Neural cell (in vitro differentiated cells): Measurements from ENCODE around the gene NT5DC3. TPM values are rescaled to one million over a fixed set of nuclear protein-coding genes. Genes with fewer than 3 reads are reported as not detected.

ENCODE experiments used
- H2AFZ ChIP-seq: fragments of 200-600, 300-800 bp; sonication (generic), shearing (Covaris generic); 2 replicates; pipeline ENCODE4 v1.6.0; 2014; ENCODE audit warnings: low read depth, mild to moderate bottlenecking, antibody characterized with exemption, low read length, moderate library complexity
- H3F3A ChIP-seq: fragments of 200-600 bp; shearing (Covaris generic); 2 replicates; pipeline ENCODE4 v1.6.1; 2016; ENCODE audit warnings: mild to moderate bottlenecking, moderate library complexity, mixed read lengths, antibody characterized with exemption, low read length; ENCODE audit not compliant: insufficient read depth, poor library complexity, severe bottlenecking
- H3K27ac ChIP-seq: fragments of 200-600, 300-800 bp; sonication (generic), shearing (Covaris generic); 2 replicates; pipeline ENCODE4 v1.5.1; 2014; ENCODE audit warnings: mild to moderate bottlenecking, low read length, moderate library complexity
- H3K27me3 ChIP-seq: fragments of 300-800, 200-600 bp; sonication (generic), shearing (Covaris generic); 2 replicates; pipeline ENCODE4 v1.6.0; 2014; ENCODE audit warnings: mild to moderate bottlenecking, low read depth, low read length, moderate library complexity; ENCODE audit not compliant: insufficient read depth
- H3K36me3 ChIP-seq: fragments of 300-800, 200-600 bp; sonication (generic), shearing (Covaris generic); 2 replicates; pipeline ENCODE4 v1.5.1; 2014; ENCODE audit warnings: mild to moderate bottlenecking, antibody characterized with exemption, low read length, moderate library complexity; ENCODE audit not compliant: insufficient read depth
- H3K4me2 ChIP-seq: fragments of 300-800, 200-600 bp; sonication (generic), shearing (Covaris generic); 2 replicates; pipeline ENCODE4 v1.6.0; 2014; ENCODE audit warnings: mild to moderate bottlenecking, low read length
- H3K4me3 ChIP-seq: fragments of 300-800, 200-600 bp; sonication (generic), shearing (Covaris generic); 2 replicates; pipeline ENCODE4 v1.5.1; 2014; ENCODE audit warnings: mild to moderate bottlenecking, low read length, moderate library complexity
- H3K79me2 ChIP-seq: fragments of 200-600 bp; shearing (Covaris generic); replicated peaks from 2 replicates; pipeline ENCODE4 v1.6.0; 2014; ENCODE audit warnings: mild to moderate bottlenecking, low read length, moderate library complexity; ENCODE audit not compliant: insufficient read depth
- H3K9ac ChIP-seq: fragments of 300-800, 200-600 bp; sonication (generic), shearing (Covaris generic); 2 replicates; pipeline ENCODE4 v1.6.1; 2016; ENCODE audit warnings: mild to moderate bottlenecking, low read length, mixed read lengths
- H3K9me2 ChIP-seq: fragments of 200-600 bp; shearing (Covaris generic); 2 replicates; pipeline ENCODE4 v1.6.1; 2016; ENCODE audit warnings: mild to moderate bottlenecking, low read length, mixed read lengths; ENCODE audit not compliant: insufficient read depth
- H3K9me3 ChIP-seq: fragments of 200-600, 300-800 bp; sonication (generic), shearing (Covaris generic); 2 replicates; pipeline ENCODE4 v1.6.1; 2016; ENCODE audit warnings: mild to moderate bottlenecking, mixed run types, low read length, moderate library complexity, mixed read lengths
- H4K20me1 ChIP-seq: fragments of 200-600 bp; shearing (Covaris generic); 2 replicates; pipeline ENCODE4 v1.6.1; 2016; ENCODE audit warnings: mild to moderate bottlenecking, mixed run types; ENCODE audit not compliant: insufficient read depth
- CTCF ChIP-seq: fragments of 450-650 bp; IDR thresholded peaks from 2 replicates; pipeline ENCODE4 v1.5.1; 2014; ENCODE audit warnings: antibody characterized with exemption, mild to moderate bottlenecking, moderate library complexity; ENCODE audit not compliant: poor library complexity, severe bottlenecking
- EP300 ChIP-seq: fragments of 450-650 bp; conservative IDR thresholded peaks from 2 replicates; pipeline ENCODE4 v1.6.1; 2014; ENCODE audit warnings: antibody characterized with exemption, mild to moderate bottlenecking, moderate library complexity; ENCODE audit not compliant: poor library complexity, severe bottlenecking
- EZH2 ChIP-seq: fragments of 200-600, 300-800 bp; shearing (Covaris generic), sonication (generic); IDR thresholded peaks from 2 replicates; pipeline ENCODE4 v1.6.1; 2014; ENCODE audit warnings: antibody characterized with exemption, low read length, borderline replicate concordance, mild to moderate bottlenecking; ENCODE audit not compliant: insufficient read depth, poor library complexity, severe bottlenecking
- MXI1 ChIP-seq: fragments of 450-650 bp; conservative IDR thresholded peaks from 2 replicates; pipeline ENCODE4 v1.6.1; 2014; ENCODE audit warnings: antibody characterized with exemption, mild to moderate bottlenecking; ENCODE audit not compliant: poor library complexity, severe bottlenecking
- POLR2AphosphoS5 ChIP-seq: IDR thresholded peaks from 2 replicates; pipeline ENCODE4 v1.6.1; 2012
- RAD21 ChIP-seq: fragments of 450-650 bp; conservative IDR thresholded peaks from 2 replicates; pipeline ENCODE4 v1.6.1; 2014; ENCODE audit warnings: antibody characterized with exemption, mild to moderate bottlenecking, moderate library complexity
- REST ChIP-seq: IDR thresholded peaks from 2 replicates; pipeline ENCODE4 v1.6.1; 2012; ENCODE audit warnings: borderline replicate concordance
- SMC3 ChIP-seq: fragments of 450-650 bp; conservative IDR thresholded peaks from 2 replicates; pipeline ENCODE4 v1.6.1; 2014; ENCODE audit warnings: antibody characterized with exemption, mild to moderate bottlenecking, moderate library complexity; ENCODE audit not compliant: poor library complexity
- TAF1 ChIP-seq: IDR thresholded peaks from 2 replicates; pipeline ENCODE4 v1.6.1; 2012; ENCODE audit warnings: low read depth
- polyA plus RNA-seq: library from polyadenylated mRNA; depleted of rRNA; stranded (reverse); fragments of >200 nt; gene quantifications from 2 replicates; pipeline ENCODE4 v1.2.3, GENCODE V29; 2014

Gene NT5DC3
- polyA plus RNA-seq, 1 donor from 2014 or later: 4.0 TPM

DNA sequence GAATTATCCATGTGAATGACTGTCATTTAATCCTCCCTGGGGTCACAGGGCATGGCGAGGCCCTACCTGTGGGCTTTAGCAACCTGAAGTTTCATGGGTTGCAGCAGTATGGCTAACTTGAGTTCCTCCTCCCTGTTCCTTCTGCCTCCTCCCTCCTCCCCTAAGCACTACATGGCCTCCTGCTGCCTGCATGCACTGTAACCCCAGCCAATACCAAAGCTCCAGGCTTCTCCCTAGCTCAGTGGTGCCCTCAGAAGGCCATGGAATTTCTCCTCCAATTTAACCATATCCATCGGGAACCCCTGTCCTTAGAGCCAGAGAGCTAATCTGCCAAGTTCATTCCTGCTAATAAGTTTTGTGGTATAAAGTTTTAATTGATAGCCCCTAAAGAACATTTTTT lies 95.1 kb downstream of the NT5DC3 start:
- TF ChIP-seq EP300: no peak
- TF ChIP-seq REST: no peak
- no peak for TF ChIP-seq TAF1
- no peak for TF ChIP-seq RAD21
- no peak for TF ChIP-seq SMC3
- TF ChIP-seq EZH2: no peak
- TF ChIP-seq CTCF: no peak
- no peak for TF ChIP-seq POLR2AphosphoS5
- TF ChIP-seq MXI1: no peak
- Histone ChIP-seq H3F3A (no peaks in the 10 kb centered on the region), H3K9ac (no peak overlapping the region), H3K4me2 (no peak overlapping the region), H3K9me3 (no peaks in the 10 kb centered on the region), H2AFZ (no peak overlapping the region), H3K27me3 (no peaks in the 10 kb centered on the region), H3K27ac (no peak overlapping the region), H3K9me2 (no peaks in the 10 kb centered on the region), H3K36me3 (no peaks in the 10 kb centered on the region), H3K79me2 (no peaks in the 10 kb centered on the region), H3K4me3 (no peak overlapping the region), H4K20me1 (no peaks in the 10 kb centered on the region)

- Histone ChIP-seq H3K4me2 (no peak overlapping the region), H2AFZ (no peak overlapping the region), H3K9ac (no peak overlapping the region), H3F3A (no peaks in the 10 kb centered on the region), H3K9me3 (no peaks in the 10 kb centered on the region), H3K79me2 (no peaks in the 10 kb centered on the region), H3K4me3 (no peak overlapping the region), H4K20me1 (no peaks in the 10 kb centered on the region), H3K36me3 (no peaks in the 10 kb centered on the region), H3K27ac (no peak overlapping the region), H3K9me2 (no peaks in the 10 kb centered on the region), H3K27me3 (no peaks in the 10 kb centered on the region)
- no peak for TF ChIP-seq MXI1
- no peak for TF ChIP-seq SMC3
- no peak for TF ChIP-seq EZH2
- TF ChIP-seq CTCF: no peak
- TF ChIP-seq EP300: no peak
- TF ChIP-seq POLR2AphosphoS5: no peak
- no peak for TF ChIP-seq TAF1
- TF ChIP-seq RAD21: no peak
- TF ChIP-seq REST: no peak
Observed at GRCh38 chr12:103743788-103744187, 97.2 kb downstream of the NT5DC3 start.
